ENCODE data around the gene PRR5.

Gene PRR5

DNA sequence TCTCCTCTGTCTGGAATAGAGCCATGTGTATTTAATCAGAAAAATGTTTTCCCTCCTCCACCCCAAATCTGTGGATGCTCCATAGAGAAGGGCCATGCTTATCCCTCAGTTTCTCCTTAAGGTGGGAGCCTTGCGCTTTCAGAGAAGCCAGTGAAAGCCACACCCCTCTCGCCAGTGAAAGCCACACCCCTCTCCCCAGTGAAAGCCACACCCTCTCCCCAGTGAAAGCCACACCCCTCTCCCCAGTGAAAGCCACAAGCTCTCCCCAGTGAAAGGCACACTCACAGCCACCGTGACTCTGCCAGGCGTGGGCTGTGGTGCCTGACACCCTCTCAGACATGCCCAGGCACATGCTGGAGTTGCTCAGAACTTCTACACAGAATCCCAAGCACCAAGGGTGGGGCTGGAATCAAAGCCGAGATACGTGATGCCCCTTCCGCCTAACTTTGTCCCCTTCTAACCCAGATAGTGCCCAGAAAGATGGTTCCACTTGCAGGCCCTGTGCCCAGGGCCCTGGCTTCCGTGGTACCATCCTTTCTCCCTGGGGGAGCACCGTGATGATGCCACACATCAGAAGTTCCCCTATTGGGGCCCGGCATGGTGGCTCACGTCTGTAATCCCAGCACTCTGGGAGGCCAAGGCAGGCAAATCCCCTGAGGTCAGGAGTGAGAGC is 16.5 kb upstream of the PRR5 start:
- no peak for DNase-seq (ENCODE audit: low read depth)
- H3K4me3 ChIP-seq (ENCODE audit: low read depth, low read length), result no peak overlapping the region
- TF ChIP-seq, protein P1, sequence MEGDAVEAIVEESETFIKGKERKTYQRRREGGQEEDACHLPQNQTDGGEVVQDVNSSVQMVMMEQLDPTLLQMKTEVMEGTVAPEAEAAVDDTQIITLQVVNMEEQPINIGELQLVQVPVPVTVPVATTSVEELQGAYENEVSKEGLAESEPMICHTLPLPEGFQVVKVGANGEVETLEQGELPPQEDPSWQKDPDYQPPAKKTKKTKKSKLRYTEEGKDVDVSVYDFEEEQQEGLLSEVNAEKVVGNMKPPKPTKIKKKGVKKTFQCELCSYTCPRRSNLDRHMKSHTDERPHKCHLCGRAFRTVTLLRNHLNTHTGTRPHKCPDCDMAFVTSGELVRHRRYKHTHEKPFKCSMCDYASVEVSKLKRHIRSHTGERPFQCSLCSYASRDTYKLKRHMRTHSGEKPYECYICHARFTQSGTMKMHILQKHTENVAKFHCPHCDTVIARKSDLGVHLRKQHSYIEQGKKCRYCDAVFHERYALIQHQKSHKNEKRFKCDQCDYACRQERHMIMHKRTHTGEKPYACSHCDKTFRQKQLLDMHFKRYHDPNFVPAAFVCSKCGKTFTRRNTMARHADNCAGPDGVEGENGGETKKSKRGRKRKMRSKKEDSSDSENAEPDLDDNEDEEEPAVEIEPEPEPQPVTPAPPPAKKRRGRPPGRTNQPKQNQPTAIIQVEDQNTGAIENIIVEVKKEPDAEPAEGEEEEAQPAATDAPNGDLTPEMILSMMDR (IDR thresholded peaks at IDR 0.05; ENCODE audit: control insufficient read depth, extremely low read depth, insufficient read depth), result no peak

DNA sequence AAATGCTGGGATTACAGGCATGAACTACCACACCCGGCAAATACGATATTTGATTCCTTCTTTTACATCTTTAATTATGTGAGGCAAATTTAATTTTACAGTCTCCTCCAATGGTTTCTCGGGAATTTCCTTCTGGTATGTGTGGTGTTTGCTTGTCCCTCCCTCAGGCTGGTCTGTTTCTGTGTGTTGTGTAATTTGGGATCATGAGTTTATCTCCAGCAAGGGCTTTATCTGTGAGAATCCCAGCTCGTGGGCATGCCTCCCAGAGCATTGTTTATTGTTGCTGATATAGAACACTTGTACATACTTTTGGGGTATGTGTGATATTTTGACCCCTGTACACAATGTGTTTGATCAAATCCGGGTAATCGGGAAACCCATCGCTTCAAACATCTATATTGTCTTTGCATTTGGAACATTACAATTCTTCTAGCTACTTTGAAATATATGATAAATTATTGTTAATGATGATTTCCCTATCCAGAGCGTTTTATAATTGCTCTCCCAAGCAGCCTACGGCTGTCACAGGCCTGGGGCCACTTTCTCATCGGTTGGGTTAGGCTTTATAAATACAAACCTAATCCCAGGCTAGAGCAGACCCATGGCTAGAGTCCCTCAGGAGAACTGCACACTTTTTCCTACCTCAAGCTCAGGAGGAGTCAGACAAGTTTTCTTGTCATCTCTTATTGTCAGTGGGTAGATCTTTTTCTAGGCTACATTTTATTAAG is 15.0 kb upstream of the PRR5 start:
- DNase-seq (ENCODE audit: low read depth), result no peak
- no peak overlapping the region for H3K4me3 ChIP-seq (ENCODE audit: low read depth, low read length)
- TF ChIP-seq, protein P1 (IDR thresholded peaks at IDR 0.05; ENCODE audit: control insufficient read depth, extremely low read depth, insufficient read depth), result no peak

DNA sequence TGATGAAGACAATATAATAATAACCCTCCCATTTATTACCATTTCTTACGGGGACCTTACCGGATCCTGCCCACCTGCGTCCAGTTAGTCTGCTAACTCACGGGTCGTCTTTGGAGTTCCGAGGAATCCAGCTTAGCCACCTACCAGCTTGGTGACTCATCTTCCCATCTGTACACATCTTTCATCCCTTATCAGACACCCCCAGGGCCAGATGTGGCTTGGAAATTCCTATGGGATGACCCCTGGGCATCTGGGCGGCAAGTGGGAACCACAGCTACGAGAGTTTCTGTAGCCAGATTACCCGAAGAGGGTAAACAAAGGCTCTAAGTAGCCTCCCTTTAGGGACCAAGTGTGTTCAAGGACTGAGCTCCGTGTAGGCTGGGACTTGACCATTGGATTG is 12.8 kb upstream of the PRR5 start:
- TF ChIP-seq, protein P1 (IDR thresholded peaks at IDR 0.05; ENCODE audit: control insufficient read depth, extremely low read depth, insufficient read depth), result no peak
- DNase-seq (ENCODE audit: low read depth), result no peak

DNA sequence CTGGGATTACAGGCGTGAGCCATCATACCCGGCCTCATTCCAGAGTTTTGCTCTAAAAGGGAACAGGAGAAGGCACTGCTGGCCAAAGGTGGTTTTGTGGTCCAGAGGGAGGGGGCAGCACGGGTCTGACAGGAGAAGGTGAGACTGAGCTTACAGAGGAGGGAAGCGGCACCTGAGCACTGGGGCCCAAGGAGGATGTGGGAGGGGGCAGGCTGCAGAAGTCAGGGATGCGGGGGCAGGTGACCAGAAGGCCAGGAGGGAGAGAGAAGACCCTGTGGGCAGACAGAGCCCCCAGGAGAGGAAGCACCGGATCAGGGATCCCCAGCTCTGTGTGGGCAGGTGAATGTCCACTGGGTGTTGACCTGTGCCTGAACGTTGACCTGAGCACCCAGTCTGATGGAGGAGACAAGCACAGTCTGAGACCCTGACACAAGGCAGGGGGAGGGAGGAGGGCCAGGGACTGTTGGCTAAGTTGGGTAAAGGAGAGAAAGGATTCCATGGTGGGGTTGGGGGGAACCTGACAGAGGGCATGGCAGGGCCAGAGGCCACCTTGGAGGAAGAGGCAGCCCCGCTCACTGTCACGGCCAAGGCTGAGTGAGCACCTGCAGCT is 12.0 kb upstream of the PRR5 start:
- no peak overlapping the region for H3K4me3 ChIP-seq (ENCODE audit: low read depth, low read length)
- TF ChIP-seq, protein P1 (IDR thresholded peaks at IDR 0.05; ENCODE audit: control insufficient read depth, extremely low read depth, insufficient read depth), result no peak
- no peak for DNase-seq (ENCODE audit: low read depth)

More for the DNA sequence above, 12.8 kb upstream of the PRR5 start:
- no peak overlapping the region for H3K4me3 ChIP-seq (ENCODE audit: low read depth, low read length)

DNA sequence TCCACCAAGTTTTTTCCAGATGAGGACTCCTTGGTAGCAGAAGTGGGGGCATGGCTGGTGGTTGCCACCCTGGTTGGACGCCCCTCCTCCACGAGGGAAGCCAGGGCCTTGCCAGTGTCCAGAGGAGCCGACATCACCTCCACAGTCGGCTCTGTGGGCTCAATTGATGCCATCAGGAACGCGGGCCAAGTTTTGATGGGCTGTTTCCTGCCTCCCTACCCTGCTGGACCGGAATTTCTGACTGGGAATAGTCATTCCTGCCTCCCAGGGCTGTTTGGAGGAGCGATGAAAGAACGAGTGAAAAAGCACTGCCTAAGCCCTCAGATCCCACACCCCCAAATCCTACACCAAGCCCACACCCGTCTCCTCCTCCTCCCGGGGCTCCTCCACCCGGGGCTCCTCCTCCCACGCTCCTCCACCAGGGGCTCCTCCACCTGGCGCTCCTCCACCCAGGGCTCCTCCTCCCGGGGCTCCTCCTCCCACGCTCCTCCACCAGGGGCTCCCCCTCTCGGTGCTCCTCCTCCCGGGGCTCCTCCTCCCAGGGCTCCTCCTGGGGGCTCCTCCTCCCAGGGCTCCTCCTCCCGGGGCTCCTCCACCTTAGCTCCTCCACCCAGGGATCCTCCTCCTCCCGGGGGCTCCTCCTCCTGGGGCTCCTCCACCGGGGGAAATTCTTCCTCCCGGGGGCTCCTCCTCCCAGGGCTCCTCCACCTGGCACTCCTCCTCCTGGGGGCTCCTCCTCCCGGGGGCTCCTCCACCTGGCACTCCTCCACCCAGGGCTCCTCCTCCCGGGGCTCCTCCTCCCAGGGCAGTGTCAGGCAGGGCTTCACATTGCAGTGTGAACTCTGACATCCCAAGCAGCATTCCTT is 10.0 kb upstream of the PRR5 start:
- H3K4me3 ChIP-seq (ENCODE audit: low read depth, low read length), result no peak overlapping the region
- TF ChIP-seq, protein P1 (IDR thresholded peaks at IDR 0.05; ENCODE audit: control insufficient read depth, extremely low read depth, insufficient read depth), result no peak
- DNase-seq (ENCODE audit: low read depth), result peak; percentile 44

DNA sequence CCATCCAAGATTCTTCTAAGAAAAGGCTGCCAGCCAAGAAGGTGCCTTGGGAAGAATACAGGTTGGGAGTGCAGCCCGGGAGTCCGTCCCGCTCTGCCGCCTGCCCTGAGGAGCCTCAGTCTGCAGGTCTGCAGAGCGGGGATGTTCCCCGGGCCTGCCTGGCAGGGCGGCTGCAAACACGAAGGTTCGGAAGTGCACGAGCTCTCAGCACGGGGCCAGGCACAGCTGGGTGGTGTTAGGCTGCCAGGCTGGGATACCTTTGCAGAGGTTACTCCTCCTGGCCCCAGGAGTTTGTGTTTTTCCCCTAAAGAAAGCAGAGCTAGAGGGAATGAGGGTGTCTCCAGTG is 9.4 kb upstream of the PRR5 start:
- DNase-seq (ENCODE audit: low read depth), result peak; percentile 46
- TF ChIP-seq, protein P1 (IDR thresholded peaks at IDR 0.05; ENCODE audit: control insufficient read depth, extremely low read depth, insufficient read depth), result no peak

More for the DNA sequence above, 9.4 kb upstream of the PRR5 start:
- no peak overlapping the region for H3K4me3 ChIP-seq (ENCODE audit: low read depth, low read length)

All from LNCaP clone FGC (cell line).